PC-9 (cell line): Measurements from ENCODE around the gene TTL. TPM values are rescaled to one million over a fixed set of nuclear protein-coding genes. Genes with fewer than 3 reads are reported as not detected.

Experiments
- BruUV-seq: library from RNA; stranded (reverse); fragments of 400-500 nt; replicated peaks from 2 replicates; lab custom pipeline; 2021; lab: Mats Ljungman, UMichigan
- CTCF ChIA-PET: fragments of 300-600 bp; sonication (Branson Sonifier 250); formaldehyde crosslinking; loops from one replicate; lab custom pipeline; 2022; ENCODE audit warnings: antibody characterized with exemption; lab: Charles Lee
- POLR2A ChIA-PET: fragments of 300-600 bp; sonication (Branson Sonifier 250); formaldehyde crosslinking; loops from one replicate; lab custom pipeline; 2022; ENCODE audit warnings: antibody characterized with exemption; ENCODE audit not compliant: unreplicated experiment; lab: Charles Lee
- DNase-seq, 2 experiments: peaks; one replicate each; pipeline versions ENCODE4 v3.0.0 to v3.0.0-alpha.2; 2015 to 2022; ENCODE audit warnings: mixed read lengths in 1 of 2
- H2AFZ ChIP-seq: fragments of 200-600 bp; sonication (generic); 2 replicates; pipeline ENCODE4 v1.8.1; 2017; ENCODE audit warnings: antibody characterized with exemption
- H3F3A ChIP-seq: fragments of 200-600 bp; sonication (generic); 2 replicates; pipeline ENCODE4 v1.8.1; 2017; ENCODE audit warnings: antibody characterized with exemption, mild to moderate bottlenecking, low read depth; ENCODE audit not compliant: insufficient read depth
- H3K27ac ChIP-seq: fragments of 200-600 bp; sonication (generic); 2 replicates; pipeline ENCODE4 v1.6.1; 2016; ENCODE audit warnings: mixed run types
- H3K27me3 ChIP-seq: fragments of 200-600 bp; sonication (generic); 2 replicates; pipeline ENCODE4 v1.6.1; 2016; ENCODE audit warnings: low read depth, mixed run types; ENCODE audit not compliant: insufficient read depth
- H3K36me3 ChIP-seq: fragments of 200-600 bp; sonication (generic); 2 replicates; pipeline ENCODE4 v1.6.1; 2016; ENCODE audit warnings: low read depth, mixed run types
- H3K4me1 ChIP-seq: fragments of 200-600 bp; sonication (generic); replicated peaks from 2 replicates; pipeline ENCODE4 v1.6.1; 2016; ENCODE audit warnings: mixed run types; ENCODE audit not compliant: insufficient read depth
- H3K4me2 ChIP-seq: fragments of 200-600 bp; sonication (generic); 2 replicates; pipeline ENCODE4 v1.6.1; 2017; ENCODE audit warnings: mixed run types
- H3K4me3 ChIP-seq: fragments of 200-600 bp; sonication (generic); 2 replicates; pipeline ENCODE4 v1.6.1; 2016; ENCODE audit warnings: mixed run types
- H3K79me2 ChIP-seq: fragments of 200-600 bp; sonication (generic); 2 replicates; pipeline ENCODE4 v1.6.1; 2017; ENCODE audit warnings: low read depth, mixed run types
- H3K9me2 ChIP-seq: fragments of 200-600 bp; sonication (generic); 2 replicates; pipeline ENCODE4 v1.8.1; 2017; ENCODE audit warnings: mild to moderate bottlenecking; ENCODE audit not compliant: insufficient read depth
- H3K9me3 ChIP-seq: fragments of 200-600 bp; sonication (generic); 2 replicates; pipeline ENCODE4 v1.8.1; 2016; ENCODE audit warnings: low read depth; ENCODE audit not compliant: insufficient read depth
- H4K20me1 ChIP-seq: fragments of 200-600 bp; sonication (generic); 2 replicates; pipeline ENCODE4 v1.8.1; 2017; ENCODE audit not compliant: insufficient read depth
- EZH2 ChIP-seq: fragments of 200-600 bp; sonication (generic); IDR thresholded peaks from 2 replicates; pipeline ENCODE4 v1.8.0; 2017; ENCODE audit warnings: antibody characterized with exemption, low read depth
- intact Hi-C: fragments of 100-400 bp; cut with micrococcal nuclease; formaldehyde crosslinking; loops from one replicate; pipeline ENCODE4 v1.10.0; 2022; ENCODE audit not compliant: unreplicated experiment
- total RNA-seq: library from RNA; stranded (reverse); gene quantifications from 2 replicates; pipeline ENCODE4 v1.2.3, GENCODE V29; 2021
- TF ChIP-seq, protein P1 (sequence below): fragments of 200-600 bp; sonication (generic); conservative IDR thresholded peaks from 2 replicates; pipeline ENCODE4 v1.6.1; 2017; ENCODE audit warnings: mixed run types, antibody characterized with exemption, mild to moderate bottlenecking, moderate library complexity

TTL gene
- total RNA-seq, 1 experiment from 2014 or later: 25.4 TPM

DNA sequence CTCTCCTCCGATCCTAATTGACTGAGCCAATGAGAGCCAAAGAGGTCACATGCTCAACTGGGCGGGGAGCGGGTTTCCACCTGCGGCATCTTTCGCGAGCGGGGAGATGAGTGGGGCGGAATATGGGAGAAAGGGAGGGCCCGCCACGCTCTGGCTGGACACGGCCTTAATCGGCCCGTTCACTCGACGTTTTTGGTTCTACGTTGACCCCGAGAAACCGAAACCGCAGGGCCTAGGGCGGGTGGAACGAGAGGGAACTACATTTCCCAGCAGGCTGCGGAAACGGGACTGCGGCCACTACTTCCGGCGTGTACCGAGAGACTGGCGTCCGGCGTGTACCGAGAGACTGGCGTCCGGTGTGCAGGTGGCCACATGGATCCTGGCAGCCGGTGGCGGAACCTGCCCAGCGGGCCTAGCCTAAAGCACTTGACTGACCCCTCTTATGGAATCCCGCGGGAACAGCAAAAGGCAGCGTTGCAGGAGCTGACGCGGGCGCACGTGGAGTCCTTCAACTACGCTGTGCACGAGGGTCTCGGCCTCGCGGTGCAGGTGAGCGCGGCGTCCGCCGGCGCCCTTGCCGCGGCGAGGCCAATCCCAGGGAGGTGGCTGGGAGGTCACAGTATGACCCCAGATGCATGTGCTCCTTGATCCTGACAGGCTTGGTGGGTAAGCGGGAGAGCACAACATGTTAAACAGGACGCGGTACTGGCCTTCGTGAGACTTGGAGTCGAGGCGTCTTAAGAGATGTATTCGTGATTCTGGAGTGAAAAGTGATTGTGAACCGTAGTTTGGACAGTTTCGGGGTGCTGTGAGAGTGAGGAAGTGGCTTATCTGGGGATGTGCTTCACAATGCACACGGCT, 60.4 kb downstream of the TTL start, which contains the start of gene POLR1B:
POLR1B (plus strand) TSS at position 343 of the 861 bp plus-strand sequence; CDS start at position 373, 30 bp downstream.
- CTCF ChIA-PET: no interaction called here
- H3K79me2 ChIP-seq: peaks cover 54% of the 10 kb centered on the region

DNA sequence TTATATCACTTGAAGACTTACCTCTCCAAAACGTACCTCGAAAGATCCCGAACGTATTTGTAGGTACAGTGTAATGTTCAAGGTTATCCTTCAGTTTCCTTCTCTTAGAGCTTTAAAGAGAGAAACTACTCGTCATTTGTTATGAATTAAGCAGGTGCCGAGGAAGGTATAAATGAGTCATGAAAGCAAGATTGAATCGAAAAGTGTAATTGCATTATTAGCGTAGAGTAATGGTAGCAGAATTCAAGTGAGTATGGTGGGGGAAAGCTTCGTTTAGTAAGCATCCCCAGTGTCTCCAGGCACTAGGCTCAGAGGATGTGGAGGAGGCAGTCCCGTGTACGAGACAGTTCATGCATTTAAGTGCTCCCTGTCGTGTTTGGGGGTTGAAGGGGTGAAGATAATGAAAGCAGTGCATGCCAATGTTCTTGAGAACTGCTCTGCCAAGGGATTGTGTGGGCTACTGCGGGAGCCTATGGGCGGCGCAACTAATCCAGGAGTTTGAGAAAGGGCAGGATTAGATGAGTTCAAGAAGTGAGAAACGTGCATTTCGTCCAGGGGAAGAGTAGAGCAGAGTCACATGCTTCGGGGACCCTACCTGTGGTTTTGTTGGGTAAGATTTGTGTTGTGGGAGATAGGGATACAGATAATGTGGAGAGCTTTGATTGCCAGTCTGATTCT, 61.2 kb downstream of the TTL start:
- DNase-seq: no peak
- H3K27ac ChIP-seq: peak overlapping the region; percentile 75

More for the DNA sequence above, 60.4 kb downstream of the TTL start, which contains the start of gene POLR1B:
- POLR2A ChIA-PET: interaction anchor here (0.5 kb wide), 1 partner anchor 42 kb away, joined by 4 read pairs; the partner anchor contains the start of gene CHCHD5
- Histone ChIP-seq H3K36me3 (peaks cover 6% of the 10 kb centered on the region; the same call in 1 of the 2 replicates), H3K27me3 (no peaks in the 10 kb centered on the region), H3K9me2 (no peaks in the 10 kb centered on the region), H3K4me2 (peak within 1 kb of the TSS; percentile 95), H4K20me1 (peaks cover 20% of the 10 kb centered on the region), H3K4me3 (peak within 1 kb of the TSS; percentile 97), H2AFZ (peak within 1 kb of the TSS; percentile 97), H3F3A (peaks cover 21% of the 10 kb centered on the region; the same call in 1 of the 2 replicates), H3K9me3 (no peaks in the 10 kb centered on the region), H3K4me1 (peaks cover 21% of the 10 kb centered on the region), H3K27ac (peak within 1 kb of the TSS; percentile 75)
- DNase-seq: peak; percentile 79 to 81
- no peak for TF ChIP-seq EZH2
- TF ChIP-seq, protein P1, sequence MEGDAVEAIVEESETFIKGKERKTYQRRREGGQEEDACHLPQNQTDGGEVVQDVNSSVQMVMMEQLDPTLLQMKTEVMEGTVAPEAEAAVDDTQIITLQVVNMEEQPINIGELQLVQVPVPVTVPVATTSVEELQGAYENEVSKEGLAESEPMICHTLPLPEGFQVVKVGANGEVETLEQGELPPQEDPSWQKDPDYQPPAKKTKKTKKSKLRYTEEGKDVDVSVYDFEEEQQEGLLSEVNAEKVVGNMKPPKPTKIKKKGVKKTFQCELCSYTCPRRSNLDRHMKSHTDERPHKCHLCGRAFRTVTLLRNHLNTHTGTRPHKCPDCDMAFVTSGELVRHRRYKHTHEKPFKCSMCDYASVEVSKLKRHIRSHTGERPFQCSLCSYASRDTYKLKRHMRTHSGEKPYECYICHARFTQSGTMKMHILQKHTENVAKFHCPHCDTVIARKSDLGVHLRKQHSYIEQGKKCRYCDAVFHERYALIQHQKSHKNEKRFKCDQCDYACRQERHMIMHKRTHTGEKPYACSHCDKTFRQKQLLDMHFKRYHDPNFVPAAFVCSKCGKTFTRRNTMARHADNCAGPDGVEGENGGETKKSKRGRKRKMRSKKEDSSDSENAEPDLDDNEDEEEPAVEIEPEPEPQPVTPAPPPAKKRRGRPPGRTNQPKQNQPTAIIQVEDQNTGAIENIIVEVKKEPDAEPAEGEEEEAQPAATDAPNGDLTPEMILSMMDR: no peak
- TSS peak; percentile 44 for BruUV-seq
- intact Hi-C loops: no loop called here

DNA sequence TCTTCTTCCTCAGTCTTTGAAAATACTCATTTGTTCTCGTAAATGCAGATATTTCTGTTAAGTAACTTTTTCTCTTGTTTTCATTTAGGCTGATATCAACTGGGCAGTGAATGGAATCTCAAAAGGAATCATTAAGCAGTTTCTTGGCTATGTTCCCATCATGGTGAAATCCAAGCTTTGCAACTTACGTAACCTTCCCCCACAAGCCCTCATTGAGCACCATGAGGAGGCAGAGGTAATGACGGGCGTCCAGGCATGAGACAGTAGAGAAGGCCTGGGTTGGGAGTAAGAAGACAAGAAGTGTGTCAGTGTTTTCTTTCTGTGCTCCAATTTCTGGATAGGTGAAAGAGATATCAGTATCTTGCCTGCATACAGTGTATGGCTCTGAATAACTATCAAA, 65.4 kb downstream of the TTL start:
- peaks cover 23% of the 10 kb centered on the region for H4K20me1 ChIP-seq
- no peak for TF ChIP-seq EZH2
- TF ChIP-seq, protein P1: no peak
- H3K27ac ChIP-seq: no peak overlapping the region
- DNase-seq: no peak
- H3F3A ChIP-seq: peaks cover 13% of the 10 kb centered on the region; the same call in 1 of the 2 replicates
- H3K4me3 ChIP-seq: no peak overlapping the region
- peaks cover 70% of the 10 kb centered on the region for H3K79me2 ChIP-seq
- BruUV-seq: no TSS peak
- H3K9me2 ChIP-seq: no peaks in the 10 kb centered on the region
- H3K4me1 ChIP-seq: peaks cover 15% of the 10 kb centered on the region
- ChIA-PET CTCF (interaction anchor here (0.6 kb wide), 1 partner anchor 27 kb away, joined by 6 read pairs; no protein-coding TSS in a partner anchor), POLR2A (interaction anchor here (0.6 kb wide), 1 partner anchor 486 kb away, joined by 3 read pairs; no protein-coding TSS in a partner anchor)
- no peak overlapping the region for H2AFZ ChIP-seq
- no peak overlapping the region for H3K4me2 ChIP-seq
- no peaks in the 10 kb centered on the region for H3K27me3 ChIP-seq
- intact Hi-C loops: no loop called here
- no peaks in the 10 kb centered on the region for H3K9me3 ChIP-seq
- H3K36me3 ChIP-seq: peaks cover 52% of the 10 kb centered on the region

More for the DNA sequence above, 61.2 kb downstream of the TTL start:
- ChIA-PET POLR2A (interaction anchor here (0.7 kb wide), 2 partner anchors 398 to 862 kb away, joined by 3 to 4 read pairs; no protein-coding TSS in a partner anchor), CTCF (no interaction called here)
- BruUV-seq: no TSS peak
- H3K36me3 ChIP-seq: peaks cover 12% of the 10 kb centered on the region
- peaks cover 61% of the 10 kb centered on the region for H3K79me2 ChIP-seq
- H2AFZ ChIP-seq: peak overlapping the region; percentile 97
- H3K9me3 ChIP-seq: no peaks in the 10 kb centered on the region
- intact Hi-C loops: no loop called here
- H3F3A ChIP-seq: peaks cover 21% of the 10 kb centered on the region; the same call in 1 of the 2 replicates
- H4K20me1 ChIP-seq: peaks cover 20% of the 10 kb centered on the region
- H3K27me3 ChIP-seq: no peaks in the 10 kb centered on the region
- TF ChIP-seq EZH2: no peak
- H3K9me2 ChIP-seq: no peaks in the 10 kb centered on the region
- peaks cover 21% of the 10 kb centered on the region for H3K4me1 ChIP-seq
- H3K4me2 ChIP-seq: peak overlapping the region; percentile 95
- peak overlapping the region; percentile 97 for H3K4me3 ChIP-seq
